ENCODE data around the gene NMNAT1. TPM values are rescaled to one million over a fixed set of nuclear protein-coding genes. Genes with fewer than 3 reads are reported as not detected.
"Not testable (repeated sequence)": the region's sequence is repeated elsewhere in the genome, so short reads cannot be mapped to it uniquely, and the experiment has no call there.

The NMNAT1 gene
- total and polyA plus RNA-seq, 2 donors from 2014 or later, result 12.3 to 17.5 TPM

DNA sequence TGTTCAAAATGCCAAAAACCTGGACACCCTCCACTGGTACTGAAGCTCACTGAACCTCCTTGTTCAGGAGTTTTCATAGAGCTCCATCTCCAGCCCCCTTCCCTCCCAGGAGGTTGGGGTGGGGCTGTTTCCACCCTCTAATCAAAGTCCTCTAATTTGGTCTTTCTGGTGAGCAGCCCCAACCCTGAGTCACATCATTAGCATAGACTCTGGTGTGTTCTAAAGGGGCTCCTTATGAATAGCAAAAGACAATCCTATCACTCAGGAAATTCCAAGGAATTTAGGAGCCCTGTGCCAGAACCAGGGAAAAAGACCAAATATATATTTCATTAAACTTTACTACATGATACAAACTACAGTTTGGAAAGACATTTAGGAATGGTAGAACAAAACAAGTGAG is 76.3 kb downstream of the NMNAT1 start:
- no peaks in the 10 kb centered on the region for H3K36me3 ChIP-seq (ENCODE audit: control insufficient read depth in 2 of 3, insufficient read depth in 3 of 3, low read length in 3 of 3)

DNA sequence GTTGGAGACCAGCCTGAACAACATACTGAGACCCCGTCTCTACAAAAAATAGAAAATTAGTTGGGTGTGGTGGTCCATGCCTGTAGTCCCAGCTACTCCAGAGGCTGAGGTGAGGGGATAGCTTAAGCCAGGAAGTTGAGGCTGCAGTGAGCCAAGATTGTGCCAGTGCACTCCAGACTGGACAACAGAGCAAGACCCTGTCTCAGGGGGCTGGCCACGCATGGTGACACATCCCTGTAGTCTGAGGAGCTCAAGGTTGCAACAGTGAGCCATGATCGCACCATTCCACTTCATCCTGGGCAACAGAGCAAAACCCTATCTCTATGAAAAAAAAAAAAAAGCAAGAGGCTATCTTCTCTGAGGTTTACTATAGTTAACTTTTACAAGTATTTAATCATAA is 76.8 kb downstream of the NMNAT1 start:
- Histone ChIP-seq H3K4me3 (ENCODE audit: low read length in 3 of 3) (no peak overlapping the region), H3K27ac (ENCODE audit: low read depth in 2 of 2, low read length in 2 of 2) (no peak overlapping the region), H3K4me1 (ENCODE audit: control insufficient read depth in 2 of 3, insufficient read depth in 2 of 3, low read depth in 1 of 3, low read length in 3 of 3) (peaks cover 0 to 2% (median 0%) of the 10 kb centered on the region in 3 donors), H3K36me3 (ENCODE audit: control insufficient read depth in 2 of 3, insufficient read depth in 3 of 3, low read length in 3 of 3) (no peaks in the 10 kb centered on the region), H3K27me3 (ENCODE audit: control insufficient read depth, insufficient read depth, low read length) (no peaks in the 10 kb centered on the region), H3K9ac (ENCODE audit: low read length in 3 of 3) (no peak overlapping the region), H3K9me3 (ENCODE audit: control insufficient read depth in 2 of 3, insufficient read depth in 1 of 3, low read length in 3 of 3) (no peaks in the 10 kb centered on the region)
- TF ChIP-seq, protein P1, sequence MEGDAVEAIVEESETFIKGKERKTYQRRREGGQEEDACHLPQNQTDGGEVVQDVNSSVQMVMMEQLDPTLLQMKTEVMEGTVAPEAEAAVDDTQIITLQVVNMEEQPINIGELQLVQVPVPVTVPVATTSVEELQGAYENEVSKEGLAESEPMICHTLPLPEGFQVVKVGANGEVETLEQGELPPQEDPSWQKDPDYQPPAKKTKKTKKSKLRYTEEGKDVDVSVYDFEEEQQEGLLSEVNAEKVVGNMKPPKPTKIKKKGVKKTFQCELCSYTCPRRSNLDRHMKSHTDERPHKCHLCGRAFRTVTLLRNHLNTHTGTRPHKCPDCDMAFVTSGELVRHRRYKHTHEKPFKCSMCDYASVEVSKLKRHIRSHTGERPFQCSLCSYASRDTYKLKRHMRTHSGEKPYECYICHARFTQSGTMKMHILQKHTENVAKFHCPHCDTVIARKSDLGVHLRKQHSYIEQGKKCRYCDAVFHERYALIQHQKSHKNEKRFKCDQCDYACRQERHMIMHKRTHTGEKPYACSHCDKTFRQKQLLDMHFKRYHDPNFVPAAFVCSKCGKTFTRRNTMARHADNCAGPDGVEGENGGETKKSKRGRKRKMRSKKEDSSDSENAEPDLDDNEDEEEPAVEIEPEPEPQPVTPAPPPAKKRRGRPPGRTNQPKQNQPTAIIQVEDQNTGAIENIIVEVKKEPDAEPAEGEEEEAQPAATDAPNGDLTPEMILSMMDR (IDR thresholded peaks at IDR 0.05; ENCODE audit: borderline replicate concordance, extremely low read depth, insufficient read depth), result no peak
- FAIRE-seq (no peak), DNase-seq (peak in 1 of 5 donors; percentile 29)
- intact Hi-C loops (cut with DNase I), result no loop called here

More for the DNA sequence above, 76.3 kb downstream of the NMNAT1 start:
- intact Hi-C loops (cut with DNase I), result no loop called here
- H3K27me3 ChIP-seq (ENCODE audit: control insufficient read depth, insufficient read depth, low read length), result no peaks in the 10 kb centered on the region
- no peak overlapping the region for H3K27ac ChIP-seq (ENCODE audit: low read depth in 2 of 2, low read length in 2 of 2)
- TF ChIP-seq, protein P1 (IDR thresholded peaks at IDR 0.05; ENCODE audit: borderline replicate concordance, extremely low read depth, insufficient read depth), result no peak
- H3K9me3 ChIP-seq (ENCODE audit: control insufficient read depth in 2 of 3, insufficient read depth in 1 of 3, low read length in 3 of 3), result no peaks in the 10 kb centered on the region
- DNase-seq, result no peak
- H3K9ac ChIP-seq (ENCODE audit: low read length in 3 of 3), result no peak overlapping the region
- peaks cover 0 to 2% (median 0%) of the 10 kb centered on the region in 3 donors for H3K4me1 ChIP-seq (ENCODE audit: control insufficient read depth in 2 of 3, insufficient read depth in 2 of 3, low read depth in 1 of 3, low read length in 3 of 3)
- FAIRE-seq, result no peak
- H3K4me3 ChIP-seq (ENCODE audit: low read length in 3 of 3), result no peak overlapping the region

DNA sequence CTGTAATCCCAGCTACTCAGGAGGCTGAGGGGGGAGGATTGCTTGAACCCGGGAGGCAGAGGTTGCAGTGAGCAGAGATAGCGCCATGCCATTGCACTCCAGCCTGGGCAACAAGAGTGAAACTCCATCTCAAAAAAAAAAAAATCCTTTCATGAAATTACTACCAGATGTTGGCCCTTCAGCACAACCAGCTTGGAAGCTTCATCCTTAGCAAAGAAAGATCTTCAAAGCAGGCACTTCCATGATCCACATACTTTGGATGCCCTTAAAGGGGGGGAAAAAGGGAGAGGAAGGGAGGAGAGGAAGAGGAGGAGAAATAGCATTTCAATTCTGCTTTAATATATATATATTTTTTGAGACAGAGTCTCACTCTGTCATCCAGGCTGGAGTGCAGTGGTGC is 77.4 kb downstream of the NMNAT1 start:
- FAIRE-seq; H3K4me1 ChIP-seq (ENCODE audit: control insufficient read depth in 2 of 3, insufficient read depth in 2 of 3, low read depth in 1 of 3, low read length in 3 of 3); H3K9me3 ChIP-seq (ENCODE audit: control insufficient read depth in 2 of 3, insufficient read depth in 1 of 3, low read length in 3 of 3); intact Hi-C loops (cut with DNase I); H3K27me3 ChIP-seq (ENCODE audit: control insufficient read depth, insufficient read depth, low read length); H3K9ac ChIP-seq (ENCODE audit: low read length in 3 of 3); H3K4me3 ChIP-seq (ENCODE audit: low read length in 3 of 3); H3K27ac ChIP-seq (ENCODE audit: low read depth in 2 of 2, low read length in 2 of 2); H3K36me3 ChIP-seq (ENCODE audit: control insufficient read depth in 2 of 3, insufficient read depth in 3 of 3, low read length in 3 of 3): not testable (repeated sequence)
- peak in 3 of 5 donors; percentile 3 to 81 (median 30) for DNase-seq

DNA sequence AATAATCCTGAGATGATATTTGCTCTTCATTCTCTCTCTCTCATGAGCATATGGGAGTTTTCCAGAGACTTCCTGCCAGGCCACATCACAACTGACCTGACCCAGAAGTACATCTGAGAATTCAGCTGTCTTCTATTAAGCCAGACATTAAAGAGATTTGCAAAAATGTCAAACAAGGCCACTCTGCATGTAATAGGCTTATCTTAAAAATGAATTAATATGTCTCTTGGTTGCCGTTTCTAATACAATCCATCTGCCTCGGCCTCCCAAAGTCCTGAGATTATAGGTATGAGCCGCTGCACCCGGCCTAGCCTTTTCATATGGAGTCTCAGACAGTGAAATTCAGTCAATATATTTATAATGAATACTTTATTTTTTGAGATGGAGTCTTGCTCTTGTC is 78.7 kb downstream of the NMNAT1 start:
- H3K27ac ChIP-seq (ENCODE audit: low read depth in 2 of 2, low read length in 2 of 2); H3K27me3 ChIP-seq (ENCODE audit: control insufficient read depth, insufficient read depth, low read length); H3K9me3 ChIP-seq (ENCODE audit: control insufficient read depth in 2 of 3, insufficient read depth in 1 of 3, low read length in 3 of 3); H3K4me3 ChIP-seq (ENCODE audit: low read length in 3 of 3); H3K9ac ChIP-seq (ENCODE audit: low read length in 3 of 3); intact Hi-C loops (cut with DNase I); H3K36me3 ChIP-seq (ENCODE audit: control insufficient read depth in 2 of 3, insufficient read depth in 3 of 3, low read length in 3 of 3); FAIRE-seq; H3K4me1 ChIP-seq (ENCODE audit: control insufficient read depth in 2 of 3, insufficient read depth in 2 of 3, low read depth in 1 of 3, low read length in 3 of 3): not testable (repeated sequence)
- peak in 2 of 5 donors; percentile 34 to 50 for DNase-seq

DNA sequence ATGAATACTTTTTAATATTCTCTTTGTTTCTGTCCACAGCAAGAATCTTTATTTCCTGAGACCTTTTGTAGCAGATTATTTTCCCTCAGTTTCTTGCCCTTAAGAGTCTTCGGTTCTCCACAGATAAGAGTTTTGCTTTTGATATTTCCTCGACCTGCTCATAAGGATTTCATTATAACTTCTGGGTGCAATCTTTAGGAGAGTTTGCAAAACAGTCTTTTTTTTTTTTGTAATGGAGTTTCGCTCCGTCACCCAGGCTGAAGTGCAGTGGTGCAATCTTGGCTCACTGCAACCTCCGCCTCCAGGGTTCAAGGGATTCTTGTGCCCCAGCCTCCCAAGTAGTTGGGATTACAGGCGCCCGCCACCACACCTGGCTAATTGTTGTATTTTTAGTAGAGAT is 79.4 kb downstream of the NMNAT1 start:
- Histone ChIP-seq H3K4me1 (ENCODE audit: control insufficient read depth in 2 of 3, insufficient read depth in 2 of 3, low read depth in 1 of 3, low read length in 3 of 3) (no peaks in the 10 kb centered on the region), H3K9me3 (ENCODE audit: control insufficient read depth in 2 of 3, insufficient read depth in 1 of 3, low read length in 3 of 3) (no peaks in the 10 kb centered on the region), H3K4me3 (ENCODE audit: low read length in 3 of 3) (no peak overlapping the region), H3K9ac (ENCODE audit: low read length in 3 of 3) (no peak overlapping the region), H3K36me3 (ENCODE audit: control insufficient read depth in 2 of 3, insufficient read depth in 3 of 3, low read length in 3 of 3) (no peaks in the 10 kb centered on the region), H3K27ac (ENCODE audit: low read depth in 2 of 2, low read length in 2 of 2) (no peak overlapping the region), H3K27me3 (ENCODE audit: control insufficient read depth, insufficient read depth, low read length) (no peaks in the 10 kb centered on the region)
- TF ChIP-seq, protein P1 (IDR thresholded peaks at IDR 0.05; ENCODE audit: borderline replicate concordance, extremely low read depth, insufficient read depth), result no peak
- FAIRE-seq (no peak), DNase-seq (no peak)
- intact Hi-C loops (cut with DNase I), result no loop called here
